HPDE6-E6E7 (cell line): ENCODE data around the gene GRHL3.
A peak's percentile ranks its signal among the peaks of the same experiment; 100 is the strongest.

ENCODE experiments used
- DNase-seq: peaks from one replicate; pipeline ENCODE4 v3.0.0; 2011; ENCODE audit warnings: missing footprints; ENCODE audit errors: extremely low spot score

GRHL3 gene

DNA sequence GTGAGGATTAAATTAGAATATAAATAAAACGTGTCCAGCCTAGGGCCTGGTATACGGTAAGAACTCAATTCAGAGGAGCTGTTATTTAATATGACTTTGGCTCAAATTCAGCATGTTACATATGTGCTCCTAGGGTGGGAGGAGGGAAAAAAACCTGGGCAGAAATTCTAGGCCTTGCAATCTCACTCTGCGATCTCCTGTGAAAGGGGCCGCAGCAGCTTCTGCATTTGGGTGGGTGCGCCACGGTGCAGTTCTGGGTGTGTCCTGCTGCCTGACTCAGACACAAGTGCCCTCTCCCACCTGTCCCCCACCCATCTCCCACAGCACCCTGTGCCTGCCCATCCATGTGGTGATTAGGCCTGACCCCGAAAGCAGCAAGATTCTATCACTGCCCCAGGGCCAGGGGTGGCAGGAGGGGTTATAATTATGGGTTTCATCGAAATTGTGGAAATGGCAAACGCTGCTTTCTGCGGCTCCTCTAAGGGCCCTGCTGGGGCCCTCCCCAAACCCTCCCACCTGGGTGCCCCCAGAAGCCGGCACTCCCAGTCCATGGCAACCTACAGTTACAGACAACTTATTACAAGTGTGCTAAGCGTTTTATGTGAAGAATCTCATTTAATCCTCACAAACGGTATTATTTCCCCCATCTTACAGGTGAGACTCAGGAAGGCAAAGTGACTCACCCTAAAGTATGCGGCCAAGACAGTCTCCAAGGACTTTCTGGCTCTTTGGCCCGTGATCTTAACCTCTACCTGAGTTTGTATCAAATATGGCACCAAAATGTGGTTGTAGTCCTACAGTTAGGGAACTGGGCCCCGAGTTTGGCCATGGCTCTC, 25.5 kb upstream of the GRHL3 start:
- DNase-seq = no peak

GRCh38 chr1:24294228-24294672, 24.9 kb upstream of the GRHL3 start:
- DNase-seq = peak; percentile 79

DNA sequence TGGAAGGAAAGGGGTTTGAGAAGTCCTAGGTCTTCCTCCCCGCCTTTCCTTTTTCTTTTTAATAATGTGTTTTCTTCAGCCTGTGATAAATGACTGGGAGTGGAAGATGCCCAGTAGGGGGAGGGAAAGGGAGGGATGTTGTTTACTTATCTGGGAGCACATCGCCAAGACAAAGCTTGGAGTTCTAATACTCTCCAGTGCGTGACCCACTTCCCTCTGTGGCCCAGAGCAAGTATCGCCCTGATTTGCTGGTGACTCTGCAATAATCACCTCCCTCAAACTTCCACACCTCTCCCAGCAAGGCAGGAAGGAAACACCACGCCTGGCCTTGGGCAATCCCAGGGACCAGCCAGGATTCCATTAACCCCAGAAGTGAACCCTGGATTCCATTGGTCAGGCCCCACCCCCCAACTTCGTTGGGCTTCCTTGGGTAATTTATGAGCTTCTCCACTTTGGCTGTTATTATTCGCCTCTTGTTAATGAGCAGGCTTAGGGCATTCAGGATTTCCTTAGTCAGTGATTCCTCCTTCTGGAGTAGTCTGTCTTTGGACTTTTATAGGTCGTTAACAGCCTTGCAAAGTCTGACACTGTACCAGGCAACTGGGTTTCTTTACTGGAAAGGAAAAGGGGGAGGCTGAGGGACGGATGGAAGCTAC, 24.3 kb upstream of the GRHL3 start:
- DNase-seq = peak; percentile 69

DNA sequence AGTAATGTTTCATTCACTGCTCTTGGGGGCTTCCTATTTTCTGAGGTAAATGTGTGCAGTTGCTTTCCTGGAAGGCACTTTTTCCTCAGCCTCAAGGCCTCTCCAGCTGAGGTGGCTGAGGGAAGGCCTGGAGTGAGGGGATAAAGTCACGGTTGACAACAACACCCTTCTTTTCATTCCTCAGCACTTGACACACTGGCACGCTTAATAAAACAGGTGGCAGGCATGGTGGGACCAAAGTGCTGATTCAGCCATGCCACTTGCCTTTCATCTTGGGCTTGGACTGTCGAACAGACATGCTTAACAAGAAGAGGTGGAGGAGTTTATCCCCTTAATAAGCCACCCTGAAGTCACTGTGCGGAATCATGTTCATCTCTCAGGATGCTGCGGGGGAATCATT, 23.6 kb upstream of the GRHL3 start:
- no peak for DNase-seq

DNA sequence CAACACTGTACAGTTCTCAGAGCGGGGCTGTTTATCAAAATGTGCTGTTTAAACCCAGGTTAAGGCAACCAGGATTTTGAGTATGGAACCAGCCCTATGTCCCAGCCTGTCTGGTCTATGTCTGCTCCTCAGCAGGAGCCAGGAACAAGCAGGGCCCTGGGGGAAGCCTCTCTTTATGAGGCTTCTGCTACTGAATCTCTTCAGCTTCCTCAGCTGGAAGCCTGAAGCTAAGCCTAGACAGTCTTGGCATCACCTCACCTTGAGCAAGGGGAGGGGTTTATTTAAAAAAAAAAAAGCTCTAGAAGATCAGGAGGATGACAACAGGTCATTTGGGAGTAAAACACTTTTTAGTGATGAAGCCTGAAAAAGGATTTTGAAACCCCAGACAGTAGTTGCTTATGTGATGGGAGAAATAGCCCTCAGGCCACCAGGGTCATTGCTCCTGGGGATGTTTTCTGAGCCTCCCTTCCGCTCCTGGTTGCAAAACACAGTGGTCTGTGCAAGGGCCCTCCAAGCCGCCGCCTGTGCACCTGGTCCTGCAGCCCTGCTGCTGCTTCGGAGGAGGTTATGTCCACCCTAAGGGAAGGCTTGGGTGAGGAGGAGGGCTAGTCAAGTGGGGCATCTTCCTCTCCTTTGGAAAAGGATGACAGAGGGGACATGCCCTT, 21.8 kb upstream of the GRHL3 start:
- no peak for DNase-seq

DNA sequence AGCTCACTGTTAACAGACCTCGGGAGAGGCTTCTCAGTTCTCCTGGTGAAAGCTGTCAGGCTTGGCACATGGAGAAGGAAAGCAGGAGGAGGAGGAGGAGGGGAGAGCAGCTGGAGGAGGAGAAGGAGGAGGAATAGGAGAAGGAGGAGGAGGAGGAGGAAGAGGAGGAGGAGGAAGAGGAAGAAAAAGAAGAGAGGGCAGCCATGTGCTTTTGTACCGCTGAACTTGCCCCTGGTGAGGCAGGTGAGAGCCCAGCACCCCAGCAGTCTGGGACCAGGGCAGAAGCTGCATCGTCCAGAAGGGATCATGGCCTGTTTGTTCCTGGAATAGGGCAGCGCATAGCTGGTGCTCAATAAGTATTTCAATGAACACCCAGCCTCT, 21.3 kb upstream of the GRHL3 start:
- no peak for DNase-seq

DNA sequence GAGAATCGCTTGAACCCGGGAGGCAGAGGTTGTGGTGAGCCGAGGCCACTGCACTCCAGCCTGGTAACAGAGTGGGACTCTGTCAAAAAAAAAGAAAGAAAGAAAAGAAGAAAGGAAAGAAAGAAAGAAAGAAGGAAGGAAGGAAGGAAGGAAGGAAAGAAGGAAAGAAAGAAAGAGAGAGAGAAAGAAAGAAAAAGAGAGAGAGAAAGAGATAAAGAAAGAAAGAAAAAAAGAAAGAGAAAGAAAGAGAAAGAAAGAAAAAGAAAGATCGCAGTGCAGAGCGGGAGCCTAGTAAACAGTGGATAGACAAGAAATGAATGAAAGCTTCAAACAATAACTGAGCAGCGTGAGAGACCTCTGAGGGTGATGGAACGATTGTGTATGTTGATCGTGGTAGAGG, 20.6 kb upstream of the GRHL3 start:
- DNase-seq = no peak

DNA sequence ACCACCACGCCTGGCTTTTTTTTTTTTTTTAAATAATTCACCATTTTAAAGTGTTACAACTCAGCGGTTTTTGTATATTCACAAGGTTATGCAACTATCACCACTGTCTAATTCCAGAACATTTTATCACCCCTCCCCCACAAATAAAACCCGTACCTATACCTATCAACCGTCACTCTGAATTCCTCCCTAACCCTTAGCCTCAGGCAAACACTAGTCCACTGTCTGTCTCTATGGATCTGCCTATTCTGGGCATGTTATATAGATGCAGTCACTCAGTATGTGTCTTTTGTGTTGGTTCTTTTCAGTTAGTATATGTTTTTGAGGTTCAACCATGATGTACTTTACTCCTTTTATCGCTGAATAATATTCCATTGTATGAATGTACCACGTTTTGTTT, 19.3 kb upstream of the GRHL3 start:
- no peak for DNase-seq

- DNase-seq = no peak
These were observed 18.0 kb upstream of the GRHL3 start for GRCh38 chr1:24300971-24301784.

- DNase-seq = no peak
These were observed 17.4 kb upstream of the GRHL3 start for GRCh38 chr1:24301785-24302175.

DNA sequence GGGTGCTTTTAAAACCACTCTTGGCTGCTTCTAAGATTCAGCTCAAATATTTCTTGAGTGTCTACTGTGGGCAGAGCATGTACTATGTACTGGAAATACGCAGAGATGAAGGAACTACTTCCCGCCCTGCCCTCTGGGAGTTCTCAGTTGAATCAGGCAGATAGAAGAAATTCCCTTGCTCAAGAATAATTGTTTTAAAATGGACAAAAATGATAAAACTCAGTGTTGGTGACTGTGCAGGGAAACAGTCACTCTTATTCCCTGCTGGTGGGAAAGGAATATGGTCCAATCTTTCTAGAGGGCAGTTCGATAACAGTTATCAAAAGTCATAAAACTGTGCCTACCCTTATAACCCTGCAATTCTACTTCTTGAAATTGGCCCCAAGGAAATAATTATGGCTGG, 16.9 kb upstream of the GRHL3 start:
- DNase-seq = no peak

- DNase-seq = no peak
These were observed 15.6 kb upstream of the GRHL3 start for GRCh38 chr1:24303600-24303999.

GRCh38 chr1:24304763-24305162, 14.4 kb upstream of the GRHL3 start:
- no peak for DNase-seq

DNA sequence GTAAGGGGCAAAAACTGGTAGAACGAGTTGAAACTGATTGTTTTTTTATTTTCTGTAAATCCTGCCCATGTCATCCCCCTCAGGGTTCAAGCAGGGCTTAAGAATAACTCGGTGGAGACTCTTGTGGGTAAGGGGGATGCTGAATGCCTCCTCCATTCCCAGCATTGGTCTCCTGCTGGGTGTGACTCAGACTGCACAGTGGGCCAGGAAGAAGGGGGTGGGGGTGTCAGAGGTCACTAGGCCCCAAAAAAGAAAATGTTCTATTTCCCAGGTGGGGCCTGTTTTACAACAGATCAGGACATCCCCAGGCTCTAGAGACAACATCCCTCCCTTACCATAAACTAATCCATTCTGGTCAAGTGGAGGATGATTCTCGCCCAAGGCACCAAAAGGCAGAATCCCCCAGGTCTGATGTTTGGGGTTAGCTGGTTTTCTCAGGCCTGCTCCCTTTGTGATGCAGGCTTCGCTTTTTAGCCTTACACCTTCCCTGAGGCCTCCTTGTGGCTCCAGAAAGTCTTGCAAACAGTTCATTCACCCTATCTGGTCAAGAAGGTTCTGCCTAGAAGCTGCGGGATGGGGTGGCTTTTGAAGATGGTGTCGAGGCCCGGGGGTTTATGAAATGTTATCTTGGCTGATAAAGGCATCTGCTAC, 10.7 kb upstream of the GRHL3 start:
- no peak for DNase-seq

DNA sequence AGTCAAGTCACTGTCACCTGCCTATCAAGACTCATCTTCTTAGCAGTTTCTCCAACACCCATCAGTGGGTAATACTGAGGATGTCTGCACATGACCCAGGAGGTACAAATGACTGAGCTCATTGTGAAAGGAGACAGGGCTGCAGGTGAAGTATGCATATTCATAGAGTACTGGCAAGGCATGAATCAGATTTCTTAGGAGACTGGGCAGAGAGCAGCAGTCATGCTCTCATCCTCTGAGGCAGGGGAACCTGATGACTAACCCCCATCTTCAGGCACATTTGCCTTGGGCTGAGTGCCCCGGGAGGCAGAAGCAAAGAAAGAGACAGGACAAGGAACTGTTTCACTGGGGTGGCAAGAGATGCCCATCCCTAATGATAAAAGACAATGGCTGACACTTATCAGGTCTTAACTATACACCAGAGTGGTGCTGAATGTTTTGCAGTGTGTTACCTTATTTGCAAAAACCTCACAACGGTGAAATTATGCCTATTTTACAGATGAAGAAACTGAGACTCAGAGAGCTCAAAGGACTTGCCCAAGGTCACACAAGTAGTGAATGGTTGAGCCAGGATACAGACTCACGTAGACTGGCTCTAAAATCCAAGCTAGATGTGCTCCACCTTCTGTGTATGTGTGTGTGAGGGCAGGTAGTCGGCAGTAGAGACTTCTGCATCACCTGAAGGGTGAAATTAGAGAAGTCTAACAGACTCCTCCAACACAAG, 9.2 kb upstream of the GRHL3 start:
- peak; percentile 79 for DNase-seq

DNA sequence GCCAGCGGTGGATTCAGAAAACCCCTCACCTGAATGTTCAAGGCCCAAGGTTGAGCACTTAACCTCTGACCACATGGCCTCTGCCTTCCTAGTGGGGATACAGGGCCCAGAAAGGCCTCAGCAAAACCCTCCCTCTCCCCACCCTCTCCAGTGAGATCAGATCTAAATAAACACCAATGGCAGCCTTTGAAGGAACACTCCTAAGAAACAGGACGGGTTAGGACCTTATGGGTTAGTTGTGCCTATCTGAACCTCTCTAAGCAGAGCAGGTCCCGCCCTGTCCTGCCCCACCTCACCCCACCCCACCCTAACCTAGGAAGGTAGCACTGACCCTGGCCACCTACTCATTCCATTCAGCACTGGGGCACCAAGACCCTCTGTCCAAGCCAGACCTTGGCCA, 7.9 kb upstream of the GRHL3 start:
- DNase-seq = no peak

DNA sequence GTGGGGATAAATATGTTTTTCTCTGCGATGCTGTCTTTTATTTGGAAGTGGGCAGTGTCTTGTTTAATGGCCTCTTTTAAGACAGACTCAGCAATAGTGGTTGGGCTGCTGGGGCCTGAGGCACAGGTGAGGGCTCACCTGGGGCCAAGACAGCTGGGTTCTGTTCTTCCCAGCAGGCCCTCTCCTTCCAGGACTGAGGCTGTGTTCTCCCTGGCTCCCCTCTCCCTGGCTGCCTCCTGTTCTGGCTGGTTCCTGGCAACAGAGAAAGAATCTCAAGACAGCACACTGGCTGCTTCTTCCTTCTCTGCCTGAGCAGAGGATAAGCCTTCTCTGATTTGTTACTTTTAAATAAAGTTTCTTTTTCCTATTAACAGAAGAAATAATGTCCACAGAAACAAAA, 7.4 kb upstream of the GRHL3 start:
- DNase-seq = no peak

GRCh38 chr1:24315391-24315790, 3.8 kb upstream of the GRHL3 start:
- no peak for DNase-seq

DNA sequence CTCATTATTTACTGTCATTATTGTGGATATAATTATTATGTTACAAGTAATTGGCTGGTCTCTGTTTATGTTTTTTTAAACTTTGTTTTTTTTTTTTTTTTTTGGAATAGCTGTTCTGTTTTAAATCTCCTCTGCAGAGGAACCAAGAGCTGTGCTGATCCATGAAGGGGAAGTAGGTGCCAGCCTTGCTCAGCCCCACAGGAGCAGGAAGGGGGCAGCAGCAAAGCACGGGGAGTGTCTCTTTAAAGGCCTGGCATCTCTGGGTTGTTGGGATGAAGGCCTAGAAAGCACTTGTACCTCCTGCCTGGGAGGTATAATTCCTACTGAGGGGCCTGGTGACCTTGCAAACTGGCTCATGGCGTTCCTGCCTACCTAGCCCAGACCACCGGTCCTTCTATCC, 2.5 kb upstream of the GRHL3 start:
- no peak for DNase-seq

DNA sequence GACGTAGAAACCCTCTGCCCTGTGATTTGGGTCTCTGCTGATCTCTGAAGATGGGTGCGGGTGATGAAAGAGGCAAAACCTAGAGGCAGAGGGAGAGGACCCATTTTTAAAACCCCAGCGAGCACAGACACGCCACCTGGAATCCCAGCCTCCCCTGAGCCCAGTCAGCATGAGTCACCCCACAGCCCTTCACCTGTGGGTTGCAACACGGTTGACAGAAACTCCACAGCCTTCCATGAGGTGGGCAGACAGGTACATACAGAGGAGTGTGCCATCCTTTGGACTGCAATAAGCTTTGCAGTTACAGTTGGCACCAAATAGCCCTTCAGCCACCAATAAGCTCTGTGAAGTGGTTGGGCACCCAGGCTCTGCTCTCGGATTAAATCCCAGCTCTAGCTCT, 2.1 kb upstream of the GRHL3 start:
- peak; percentile 95 for DNase-seq
